Body of pancreas (tissue), 4 donors: Measurements from ENCODE around the gene NGEF.

Experiments used
- POLR2A ChIP-seq, 3 donors: fragments of 450-650 bp; IDR thresholded peaks; one replicate each; pipeline ENCODE4 v1.6.1; 2016; ENCODE audit warnings: antibody characterized with exemption in 3 of 3, mild to moderate bottlenecking in 2 of 3
- TF ChIP-seq, protein P1 (sequence below), 7 experiments: fragments of 450-650 bp in 4 of 7; fragments of 200-600 bp in 3 of 7; sonication (generic) in 3 of 7; IDR thresholded peaks; one replicate each; pipeline ENCODE4 v1.5.1; 2016 to 2019; ENCODE audit warnings: antibody characterized with exemption in 7 of 7

- TF ChIP-seq, protein P1, sequence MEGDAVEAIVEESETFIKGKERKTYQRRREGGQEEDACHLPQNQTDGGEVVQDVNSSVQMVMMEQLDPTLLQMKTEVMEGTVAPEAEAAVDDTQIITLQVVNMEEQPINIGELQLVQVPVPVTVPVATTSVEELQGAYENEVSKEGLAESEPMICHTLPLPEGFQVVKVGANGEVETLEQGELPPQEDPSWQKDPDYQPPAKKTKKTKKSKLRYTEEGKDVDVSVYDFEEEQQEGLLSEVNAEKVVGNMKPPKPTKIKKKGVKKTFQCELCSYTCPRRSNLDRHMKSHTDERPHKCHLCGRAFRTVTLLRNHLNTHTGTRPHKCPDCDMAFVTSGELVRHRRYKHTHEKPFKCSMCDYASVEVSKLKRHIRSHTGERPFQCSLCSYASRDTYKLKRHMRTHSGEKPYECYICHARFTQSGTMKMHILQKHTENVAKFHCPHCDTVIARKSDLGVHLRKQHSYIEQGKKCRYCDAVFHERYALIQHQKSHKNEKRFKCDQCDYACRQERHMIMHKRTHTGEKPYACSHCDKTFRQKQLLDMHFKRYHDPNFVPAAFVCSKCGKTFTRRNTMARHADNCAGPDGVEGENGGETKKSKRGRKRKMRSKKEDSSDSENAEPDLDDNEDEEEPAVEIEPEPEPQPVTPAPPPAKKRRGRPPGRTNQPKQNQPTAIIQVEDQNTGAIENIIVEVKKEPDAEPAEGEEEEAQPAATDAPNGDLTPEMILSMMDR (IDR thresholded peaks at IDR 0.05), result no peak
- TF ChIP-seq POLR2A (IDR thresholded peaks at IDR 0.05), result no peak
These were observed 14.4 kb downstream of the NGEF start for GRCh38 chr2:232998666-232998985.
